Gastroesophageal sphincter (tissue), 4 donors: Measurements from ENCODE around the gene MMP11. TPM values are rescaled to one million over a fixed set of nuclear protein-coding genes. Genes with fewer than 3 reads are reported as not detected.

Source experiments
- ATAC-seq: fragments of 150-250 bp; one replicate; pipeline ENCODE4 v1.9.1; 2016; ENCODE audit warnings: mild to moderate bottlenecking, moderate library complexity
- H3K27ac ChIP-seq, 4 donors: fragments of 200-600 bp; sonication (generic) in 3 of 4; 1 replicate in 3 of 4; 2 replicates in 1 of 4; pipeline ENCODE4 v1.5.1; 2016 to 2019
- H3K27me3 ChIP-seq: fragments of 200-600 bp; sonication (generic); one replicate; pipeline ENCODE4 v1.5.1; 2019
- H3K36me3 ChIP-seq, 2 donors: fragments of 200-600 bp; sonication (generic); one replicate each; pipeline ENCODE4 v1.5.1; 2019; ENCODE audit warnings: control low read depth in 1 of 2
- H3K4me1 ChIP-seq, 3 donors: fragments of 200-600 bp; sonication (generic); 1 replicate in 2 of 3; 2 replicates in 1 of 3; pipeline ENCODE4 v1.5.1; 2016 to 2019; ENCODE audit warnings: control low read depth in 2 of 3
- H3K4me3 ChIP-seq, 2 donors: fragments of 200-600 bp; sonication (generic); one replicate each; pipeline ENCODE4 v1.5.1; 2019; ENCODE audit warnings: mild to moderate bottlenecking in 1 of 2, moderate library complexity in 1 of 2
- H3K9me3 ChIP-seq, 3 donors: fragments of 200-600 bp; sonication (generic); one replicate each; pipeline ENCODE4 v1.5.1; 2017 to 2019; ENCODE audit warnings: control low read depth in 2 of 3
- EP300 ChIP-seq: sonication (generic); formaldehyde crosslinking; IDR thresholded peaks from one replicate; pipeline ENCODE4 v1.6.1; 2017; ENCODE audit warnings: antibody characterized with exemption, mild to moderate bottlenecking
- POLR2A ChIP-seq, 2 donors: fragments of 450-650 bp; IDR thresholded peaks; one replicate each; pipeline ENCODE4 v1.6.1; 2017; ENCODE audit warnings: antibody characterized with exemption in 2 of 2, mild to moderate bottlenecking in 2 of 2, moderate library complexity in 1 of 2
- POLR2AphosphoS5 ChIP-seq: sonication (generic); formaldehyde crosslinking; IDR thresholded peaks from one replicate; pipeline ENCODE4 v1.6.1; 2017; ENCODE audit warnings: antibody characterized with exemption
- WGBS, 2 donors: methylation state at CpG; one replicate each; pipeline ENCODE4 v1.1.5; 2018; ENCODE audit warnings: low coverage in 1 of 2; 5-methylcytosine and 5-hydroxymethylcytosine counted together
- total RNA-seq, 4 donors: library from RNA; depleted of rRNA; stranded (reverse); fragments of >200 nt; gene quantifications; one replicate each; pipeline ENCODE4 v1.1.0, GENCODE V29; 2016
- TF ChIP-seq, protein P1 (sequence below), 4 experiments: fragments of 200-600 bp in 2 of 4; fragments of 450-650 bp in 2 of 4; sonication (generic) in 1 of 4; IDR thresholded peaks; one replicate each; pipeline ENCODE4 v1.5.1; 2017 to 2019; ENCODE audit warnings: antibody characterized with exemption in 4 of 4, mild to moderate bottlenecking in 2 of 4, moderate library complexity in 2 of 4

The MMP11 gene
- total RNA-seq, 4 donors from 2014 or later: 2.3 to 11.0 (median 9.7) TPM

DNA sequence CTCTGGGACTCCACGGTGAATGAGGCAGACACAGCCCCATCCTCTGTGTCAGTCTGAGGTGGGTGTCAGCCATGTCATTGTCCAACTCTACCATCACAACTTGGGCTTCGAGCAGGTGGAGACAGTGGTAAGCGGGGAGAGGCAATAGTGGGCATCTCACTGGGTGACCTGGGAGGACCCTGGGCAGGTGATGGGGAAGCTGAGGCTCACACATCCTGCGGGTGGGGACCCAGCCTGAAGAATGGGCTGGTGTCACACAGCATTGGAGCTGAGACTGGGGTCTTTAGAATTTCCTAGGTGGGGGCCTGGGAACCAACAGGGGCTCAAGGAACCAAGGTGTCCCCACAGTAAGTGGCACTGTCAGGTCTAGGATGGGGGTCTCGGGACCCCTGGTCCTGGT, 7.1 kb downstream of the MMP11 start:
- H3K4me3 ChIP-seq: no peak overlapping the region
- H3K9me3 ChIP-seq: no peaks in the 10 kb centered on the region
- no peak overlapping the region for H3K27ac ChIP-seq
- no peak for ATAC-seq
- TF ChIP-seq EP300 (no peak), POLR2A (IDR thresholded peaks at IDR 0.05) (no peak), POLR2AphosphoS5 (no peak)
- TF ChIP-seq, protein P1, sequence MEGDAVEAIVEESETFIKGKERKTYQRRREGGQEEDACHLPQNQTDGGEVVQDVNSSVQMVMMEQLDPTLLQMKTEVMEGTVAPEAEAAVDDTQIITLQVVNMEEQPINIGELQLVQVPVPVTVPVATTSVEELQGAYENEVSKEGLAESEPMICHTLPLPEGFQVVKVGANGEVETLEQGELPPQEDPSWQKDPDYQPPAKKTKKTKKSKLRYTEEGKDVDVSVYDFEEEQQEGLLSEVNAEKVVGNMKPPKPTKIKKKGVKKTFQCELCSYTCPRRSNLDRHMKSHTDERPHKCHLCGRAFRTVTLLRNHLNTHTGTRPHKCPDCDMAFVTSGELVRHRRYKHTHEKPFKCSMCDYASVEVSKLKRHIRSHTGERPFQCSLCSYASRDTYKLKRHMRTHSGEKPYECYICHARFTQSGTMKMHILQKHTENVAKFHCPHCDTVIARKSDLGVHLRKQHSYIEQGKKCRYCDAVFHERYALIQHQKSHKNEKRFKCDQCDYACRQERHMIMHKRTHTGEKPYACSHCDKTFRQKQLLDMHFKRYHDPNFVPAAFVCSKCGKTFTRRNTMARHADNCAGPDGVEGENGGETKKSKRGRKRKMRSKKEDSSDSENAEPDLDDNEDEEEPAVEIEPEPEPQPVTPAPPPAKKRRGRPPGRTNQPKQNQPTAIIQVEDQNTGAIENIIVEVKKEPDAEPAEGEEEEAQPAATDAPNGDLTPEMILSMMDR (IDR thresholded peaks at IDR 0.05): no peak
- no peaks in the 10 kb centered on the region for H3K27me3 ChIP-seq
- peaks cover 0 to 26% (median 3%) of the 10 kb centered on the region in 3 donors for H3K4me1 ChIP-seq
- H3K36me3 ChIP-seq: peaks cover 0 to 21% of the 10 kb centered on the region in 2 donors
- 90% methylated on average over 2 of the region's 5 CpGs; no CpG with 5 or more reads in 1 of the 2 donors for WGBS, 2 donors

DNA sequence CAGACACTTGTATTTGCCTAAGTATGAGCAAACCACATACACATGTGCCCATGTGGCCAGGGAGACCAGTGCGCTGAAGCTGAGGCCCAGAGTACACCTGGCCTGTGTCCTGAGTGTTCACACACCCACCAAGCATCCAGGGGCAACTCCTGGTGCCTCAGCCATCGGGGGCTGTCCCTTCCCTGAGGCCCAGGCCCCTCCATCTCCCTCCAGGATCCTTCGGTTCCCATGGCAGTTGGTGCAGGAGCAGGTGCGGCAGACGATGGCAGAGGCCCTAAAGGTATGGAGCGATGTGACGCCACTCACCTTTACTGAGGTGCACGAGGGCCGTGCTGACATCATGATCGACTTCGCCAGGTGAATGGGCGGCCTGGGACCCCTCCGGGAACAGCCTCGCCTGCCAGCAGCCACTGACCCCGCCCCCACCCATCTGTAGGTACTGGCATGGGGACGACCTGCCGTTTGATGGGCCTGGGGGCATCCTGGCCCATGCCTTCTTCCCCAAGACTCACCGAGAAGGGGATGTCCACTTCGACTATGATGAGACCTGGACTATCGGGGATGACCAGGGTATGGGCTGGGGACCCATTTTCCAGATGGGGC, 7.6 kb downstream of the MMP11 start:
- peaks cover 0 to 21% of the 10 kb centered on the region in 2 donors for H3K36me3 ChIP-seq
- peaks cover 0 to 21% (median 0%) of the 10 kb centered on the region in 3 donors for H3K4me1 ChIP-seq
- WGBS, 2 donors: no CpG with 5 or more reads among the region's 20 CpGs
- TF ChIP-seq, protein P1 (IDR thresholded peaks at IDR 0.05): no peak
- no peak for TF ChIP-seq POLR2AphosphoS5
- no peak for TF ChIP-seq POLR2A (IDR thresholded peaks at IDR 0.05)
- no peak for TF ChIP-seq EP300
- no peak for ATAC-seq
- no peaks in the 10 kb centered on the region for H3K27me3 ChIP-seq
- H3K27ac ChIP-seq: no peak overlapping the region
- no peak overlapping the region for H3K4me3 ChIP-seq
- H3K9me3 ChIP-seq: no peaks in the 10 kb centered on the region

DNA sequence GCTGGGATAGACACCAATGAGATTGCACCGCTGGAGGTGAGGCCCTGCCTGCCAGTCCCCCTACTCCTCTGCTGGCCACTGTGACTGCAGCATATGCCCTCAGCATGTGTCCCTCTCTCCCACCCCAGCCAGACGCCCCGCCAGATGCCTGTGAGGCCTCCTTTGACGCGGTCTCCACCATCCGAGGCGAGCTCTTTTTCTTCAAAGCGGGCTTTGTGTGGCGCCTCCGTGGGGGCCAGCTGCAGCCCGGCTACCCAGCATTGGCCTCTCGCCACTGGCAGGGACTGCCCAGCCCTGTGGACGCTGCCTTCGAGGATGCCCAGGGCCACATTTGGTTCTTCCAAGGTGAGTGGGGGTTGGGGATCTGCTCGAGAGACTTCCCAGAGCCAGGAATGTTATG, 8.4 kb downstream of the MMP11 start:
- no peak overlapping the region for H3K4me3 ChIP-seq
- no peaks in the 10 kb centered on the region for H3K9me3 ChIP-seq
- H3K27me3 ChIP-seq: no peaks in the 10 kb centered on the region
- WGBS, 2 donors: no CpG with 5 or more reads among the region's 15 CpGs
- H3K27ac ChIP-seq: peak overlapping the region in 1 of 4 donors; percentile 5
- ATAC-seq: no peak
- H3K4me1 ChIP-seq: peaks cover 0 to 28% (median 1%) of the 10 kb centered on the region in 3 donors
- peaks cover 0 to 21% of the 10 kb centered on the region in 2 donors for H3K36me3 ChIP-seq
- no peak for TF ChIP-seq POLR2A (IDR thresholded peaks at IDR 0.05)
- TF ChIP-seq POLR2AphosphoS5: no peak
- no peak for TF ChIP-seq EP300
- TF ChIP-seq, protein P1 (IDR thresholded peaks at IDR 0.05): no peak

DNA sequence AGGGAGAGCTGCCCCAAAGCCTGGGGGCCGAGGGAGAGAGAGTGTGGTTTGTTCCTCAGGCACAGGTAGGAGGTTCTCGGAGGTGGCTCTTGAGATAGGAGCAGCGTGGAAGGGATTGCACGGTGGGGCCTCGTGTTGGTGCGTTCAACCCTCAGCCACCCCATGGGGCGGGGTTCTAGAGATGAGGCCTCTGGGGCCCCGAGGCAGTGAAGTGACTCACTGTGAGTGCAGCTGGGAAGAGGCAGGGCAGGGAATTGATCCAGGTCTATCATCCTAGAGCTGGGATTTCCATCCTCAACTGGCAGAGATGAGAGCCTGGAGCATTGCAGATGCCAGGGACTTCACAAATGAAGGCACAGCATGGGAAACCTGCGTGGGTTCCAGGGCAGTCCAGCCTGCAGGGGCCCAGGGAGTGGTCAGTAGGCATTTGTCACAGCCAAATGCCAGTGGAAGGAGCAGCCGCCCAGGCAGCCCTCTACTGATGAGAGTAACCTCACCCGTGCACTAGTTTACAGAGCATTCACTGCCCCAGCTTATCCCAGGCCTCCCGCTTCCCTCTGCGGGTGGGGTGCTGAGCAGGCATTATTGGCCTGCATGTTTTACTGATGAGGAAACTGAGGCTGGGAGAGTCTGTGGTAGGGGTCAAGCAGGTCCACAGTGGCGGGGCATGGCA, 9.0 kb downstream of the MMP11 start:
- no peaks in the 10 kb centered on the region for H3K9me3 ChIP-seq
- H3K27ac ChIP-seq: peak overlapping the region in 1 of 4 donors; percentile 5
- H3K4me3 ChIP-seq: no peak overlapping the region
- no peaks in the 10 kb centered on the region for H3K27me3 ChIP-seq
- TF ChIP-seq POLR2AphosphoS5 (no peak), POLR2A (IDR thresholded peaks at IDR 0.05) (no peak), EP300 (no peak)
- TF ChIP-seq, protein P1 (IDR thresholded peaks at IDR 0.05): no peak
- no peak for ATAC-seq
- WGBS, 2 donors: 65 to 67% methylated on average over 3 to 8 of the region's 14 CpGs
- peaks cover 0 to 21% of the 10 kb centered on the region in 2 donors for H3K36me3 ChIP-seq
- H3K4me1 ChIP-seq: peaks cover 0 to 34% (median 6%) of the 10 kb centered on the region in 3 donors
